Measurements from ENCODE around the gene SCN7A.
"Not testable (repeated sequence)": the region's sequence is repeated elsewhere in the genome, so short reads cannot be mapped to it uniquely, and the experiment has no call there.

SCN7A gene

GRCh38 chr2:166365803-166366420 is 128.1 kb downstream of the SCN7A start:
- Mint-ChIP-seq H3K4me3 (no peak overlapping the region), H3K36me3 (ENCODE audit: low read depth) (no peaks in the 10 kb centered on the region), H3K4me1 (ENCODE audit: low read depth) (no peaks in the 10 kb centered on the region), H3K27me3 (ENCODE audit: low read depth) (peaks cover 6% of the 10 kb centered on the region), H3K27ac (no peak overlapping the region), H3K9me3 (no peaks in the 10 kb centered on the region)

GRCh38 chr2:166365239-166365638 is 128.8 kb downstream of the SCN7A start:
- Mint-ChIP-seq H3K27ac (no peak overlapping the region), H3K4me1 (ENCODE audit: low read depth) (no peaks in the 10 kb centered on the region), H3K36me3 (ENCODE audit: low read depth) (no peaks in the 10 kb centered on the region), H3K9me3 (no peaks in the 10 kb centered on the region), H3K4me3 (no peak overlapping the region), H3K27me3 (ENCODE audit: low read depth) (peaks cover 6% of the 10 kb centered on the region)

GRCh38 chr2:166364476-166365161 is 129.4 kb downstream of the SCN7A start:
- H3K4me1 Mint-ChIP-seq (ENCODE audit: low read depth), result no peaks in the 10 kb centered on the region
- H3K36me3 Mint-ChIP-seq (ENCODE audit: low read depth), result no peaks in the 10 kb centered on the region
- H3K4me3 Mint-ChIP-seq, result no peak overlapping the region
- no peak overlapping the region for H3K27ac Mint-ChIP-seq
- no peaks in the 10 kb centered on the region for H3K9me3 Mint-ChIP-seq
- H3K27me3 Mint-ChIP-seq (ENCODE audit: low read depth), result peaks cover 6% of the 10 kb centered on the region

GRCh38 chr2:166361351-166362153 is 132.5 kb downstream of the SCN7A start:
- Mint-ChIP-seq H3K27ac (no peak overlapping the region), H3K27me3 (ENCODE audit: low read depth) (peaks cover 6% of the 10 kb centered on the region), H3K9me3 (no peaks in the 10 kb centered on the region), H3K36me3 (ENCODE audit: low read depth) (no peaks in the 10 kb centered on the region), H3K4me3 (no peak overlapping the region), H3K4me1 (ENCODE audit: low read depth) (no peaks in the 10 kb centered on the region)

GRCh38 chr2:166360906-166361305 is 133.1 kb downstream of the SCN7A start:
- H3K9me3 Mint-ChIP-seq, result no peaks in the 10 kb centered on the region
- no peak overlapping the region for H3K4me3 Mint-ChIP-seq
- H3K27me3 Mint-ChIP-seq (ENCODE audit: low read depth), result peaks cover 6% of the 10 kb centered on the region
- H3K36me3 Mint-ChIP-seq (ENCODE audit: low read depth), result no peaks in the 10 kb centered on the region
- H3K27ac Mint-ChIP-seq, result no peak overlapping the region
- H3K4me1 Mint-ChIP-seq (ENCODE audit: low read depth), result no peaks in the 10 kb centered on the region

- no peaks in the 10 kb centered on the region for H3K4me1 Mint-ChIP-seq (ENCODE audit: low read depth)
- no peaks in the 10 kb centered on the region for H3K36me3 Mint-ChIP-seq (ENCODE audit: low read depth)
- H3K4me3 Mint-ChIP-seq, result no peak overlapping the region
- H3K27ac Mint-ChIP-seq, result no peak overlapping the region
- H3K9me3 Mint-ChIP-seq, result no peaks in the 10 kb centered on the region
- peaks cover 6% of the 10 kb centered on the region for H3K27me3 Mint-ChIP-seq (ENCODE audit: low read depth)
Measured at GRCh38 chr2:166360426-166360825, 133.6 kb downstream of the SCN7A start.

- H3K27ac Mint-ChIP-seq; H3K4me1 Mint-ChIP-seq (ENCODE audit: low read depth); H3K27me3 Mint-ChIP-seq (ENCODE audit: low read depth); H3K36me3 Mint-ChIP-seq (ENCODE audit: low read depth); H3K4me3 Mint-ChIP-seq; H3K9me3 Mint-ChIP-seq: not testable (repeated sequence)
Measured at GRCh38 chr2:166357950-166358321, 136.1 kb downstream of the SCN7A start.

GRCh38 chr2:166357068-166357949 is 136.7 kb downstream of the SCN7A start:
- no peak overlapping the region for H3K27ac Mint-ChIP-seq
- H3K36me3 Mint-ChIP-seq (ENCODE audit: low read depth), result no peaks in the 10 kb centered on the region
- no peak overlapping the region for H3K4me3 Mint-ChIP-seq
- no peaks in the 10 kb centered on the region for H3K9me3 Mint-ChIP-seq
- no peaks in the 10 kb centered on the region for H3K27me3 Mint-ChIP-seq (ENCODE audit: low read depth)
- no peaks in the 10 kb centered on the region for H3K4me1 Mint-ChIP-seq (ENCODE audit: low read depth)
